WI38 (cell line): Measurements from ENCODE around the gene ZNF865.
"Not testable (repeated sequence)": the region's sequence is repeated elsewhere in the genome, so short reads cannot be mapped to it uniquely, and the experiment has no call there.

Experiments used
- H3K4me3 ChIP-seq: 2 replicates; pipeline ENCODE4 v1.5.1; 2011; ENCODE audit warnings: low read depth, mild to moderate bottlenecking, control low read depth, low read length
- CTCF ChIP-seq: IDR thresholded peaks from 2 replicates; pipeline ENCODE4 v1.5.1; 2012; ENCODE audit warnings: low read depth, mild to moderate bottlenecking, control low read depth, low read length

Gene ZNF865

GRCh38 chr19:55605637-55606470, at the start of gene ZNF865:
ZNF865 (plus strand) TSS chr19:55605647; CDS start chr19:55613619, 7,972 bp downstream.
- peak; percentile 77 for TF ChIP-seq CTCF
- H3K4me3 ChIP-seq: peak within 1 kb of the TSS; percentile 94

- TF ChIP-seq CTCF: no peak
- H3K4me3 ChIP-seq: no peak overlapping the region
Observed at GRCh38 chr19:55559684-55560083, 45.8 kb upstream of the ZNF865 start.

GRCh38 chr19:55563261-55563690, 42.2 kb upstream of the ZNF865 start:
- no peak for TF ChIP-seq CTCF
- no peak overlapping the region for H3K4me3 ChIP-seq

GRCh38 chr19:55566823-55567222, 38.6 kb upstream of the ZNF865 start:
- no peak for TF ChIP-seq CTCF

GRCh38 chr19:55567708-55568328, 37.6 kb upstream of the ZNF865 start:
- TF ChIP-seq CTCF: no peak
- H3K4me3 ChIP-seq: no peak overlapping the region

More at GRCh38 chr19:55566823-55567222, 38.6 kb upstream of the ZNF865 start:
- no peak overlapping the region for H3K4me3 ChIP-seq

GRCh38 chr19:55569477-55569876, 36.0 kb upstream of the ZNF865 start:
- not testable (repeated sequence) for H3K4me3 ChIP-seq

GRCh38 chr19:55573929-55574328, 31.5 kb upstream of the ZNF865 start:
- H3K4me3 ChIP-seq: not testable (repeated sequence)

GRCh38 chr19:55576746-55577145, 28.7 kb upstream of the ZNF865 start:
- no peak for TF ChIP-seq CTCF

More at GRCh38 chr19:55576746-55577145, 28.7 kb upstream of the ZNF865 start:
- no peak overlapping the region for H3K4me3 ChIP-seq
